ENCODE data around the gene LSS. TPM values are rescaled to one million over a fixed set of nuclear protein-coding genes. Genes with fewer than 3 reads are reported as not detected.

The LSS gene
- total RNA-seq, 2 donors from 2014 or later: 78.1 to 109 TPM

DNA sequence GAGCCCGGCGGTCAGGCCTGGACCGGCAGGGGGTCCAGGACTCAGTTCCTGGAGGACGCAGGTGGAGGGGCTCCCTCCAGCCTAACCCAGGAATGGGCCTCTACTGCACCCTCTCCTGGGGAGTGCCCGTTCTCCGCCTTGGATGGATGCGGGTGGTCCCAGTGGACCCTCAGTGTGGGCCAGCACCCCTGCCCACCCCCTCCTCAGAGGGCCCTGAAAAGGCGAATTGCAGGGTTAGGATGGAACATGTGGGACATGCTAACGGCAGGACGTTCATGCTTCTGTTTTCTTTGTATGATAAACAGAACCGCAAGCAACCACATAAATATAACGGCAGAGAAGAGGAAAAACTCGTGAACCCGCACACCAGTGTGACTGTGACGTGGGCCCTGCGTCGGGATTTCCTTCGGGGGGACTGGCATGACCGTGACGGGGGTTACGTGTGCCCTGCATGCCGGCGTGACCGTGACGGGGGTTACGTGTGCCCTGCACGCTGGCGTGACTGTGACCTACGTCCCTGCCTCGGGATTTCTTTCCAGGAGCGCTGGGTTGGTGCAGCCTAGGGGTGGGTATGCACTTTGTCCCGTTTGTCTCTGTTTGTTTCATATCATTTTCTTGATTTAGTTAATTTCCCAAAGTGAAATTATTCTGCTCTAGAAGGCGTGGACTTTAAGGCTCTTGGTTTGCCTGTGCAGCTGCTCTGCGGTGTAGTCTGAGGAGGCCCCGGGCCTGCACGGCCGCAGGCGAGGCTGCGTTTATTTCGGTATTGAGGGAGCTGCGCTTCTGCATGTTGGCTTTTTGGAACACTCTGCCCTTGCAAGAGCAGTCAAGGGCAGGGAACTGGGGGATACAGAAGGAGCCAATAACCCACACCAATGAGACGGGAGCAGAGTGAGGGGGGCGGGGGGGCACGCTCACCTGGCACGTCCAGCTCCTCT lies 76.3 kb downstream of the LSS start:
- TF ChIP-seq, protein P1, sequence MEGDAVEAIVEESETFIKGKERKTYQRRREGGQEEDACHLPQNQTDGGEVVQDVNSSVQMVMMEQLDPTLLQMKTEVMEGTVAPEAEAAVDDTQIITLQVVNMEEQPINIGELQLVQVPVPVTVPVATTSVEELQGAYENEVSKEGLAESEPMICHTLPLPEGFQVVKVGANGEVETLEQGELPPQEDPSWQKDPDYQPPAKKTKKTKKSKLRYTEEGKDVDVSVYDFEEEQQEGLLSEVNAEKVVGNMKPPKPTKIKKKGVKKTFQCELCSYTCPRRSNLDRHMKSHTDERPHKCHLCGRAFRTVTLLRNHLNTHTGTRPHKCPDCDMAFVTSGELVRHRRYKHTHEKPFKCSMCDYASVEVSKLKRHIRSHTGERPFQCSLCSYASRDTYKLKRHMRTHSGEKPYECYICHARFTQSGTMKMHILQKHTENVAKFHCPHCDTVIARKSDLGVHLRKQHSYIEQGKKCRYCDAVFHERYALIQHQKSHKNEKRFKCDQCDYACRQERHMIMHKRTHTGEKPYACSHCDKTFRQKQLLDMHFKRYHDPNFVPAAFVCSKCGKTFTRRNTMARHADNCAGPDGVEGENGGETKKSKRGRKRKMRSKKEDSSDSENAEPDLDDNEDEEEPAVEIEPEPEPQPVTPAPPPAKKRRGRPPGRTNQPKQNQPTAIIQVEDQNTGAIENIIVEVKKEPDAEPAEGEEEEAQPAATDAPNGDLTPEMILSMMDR (IDR thresholded peaks at IDR 0.05): no peak
- H3K4me1 ChIP-seq (ENCODE audit: control insufficient read depth in 1 of 2, low read depth in 2 of 2): peaks cover 0 to 8% of the 10 kb centered on the region in 2 donors
- no peaks in the 10 kb centered on the region for H3K9me3 ChIP-seq
- no peaks in the 10 kb centered on the region for H3K36me3 ChIP-seq
- DNase-seq (ENCODE audit: low spot score): no peak
- ATAC-seq (ENCODE audit: insufficient number of reproducible peaks, low FRiP score, low read depth): no peak
- no peak overlapping the region for H3K4me3 ChIP-seq
- H3K27me3 ChIP-seq (replicated peaks; ENCODE audit: insufficient read depth): no peaks in the 10 kb centered on the region
- H3K27ac ChIP-seq: no peak overlapping the region

DNA sequence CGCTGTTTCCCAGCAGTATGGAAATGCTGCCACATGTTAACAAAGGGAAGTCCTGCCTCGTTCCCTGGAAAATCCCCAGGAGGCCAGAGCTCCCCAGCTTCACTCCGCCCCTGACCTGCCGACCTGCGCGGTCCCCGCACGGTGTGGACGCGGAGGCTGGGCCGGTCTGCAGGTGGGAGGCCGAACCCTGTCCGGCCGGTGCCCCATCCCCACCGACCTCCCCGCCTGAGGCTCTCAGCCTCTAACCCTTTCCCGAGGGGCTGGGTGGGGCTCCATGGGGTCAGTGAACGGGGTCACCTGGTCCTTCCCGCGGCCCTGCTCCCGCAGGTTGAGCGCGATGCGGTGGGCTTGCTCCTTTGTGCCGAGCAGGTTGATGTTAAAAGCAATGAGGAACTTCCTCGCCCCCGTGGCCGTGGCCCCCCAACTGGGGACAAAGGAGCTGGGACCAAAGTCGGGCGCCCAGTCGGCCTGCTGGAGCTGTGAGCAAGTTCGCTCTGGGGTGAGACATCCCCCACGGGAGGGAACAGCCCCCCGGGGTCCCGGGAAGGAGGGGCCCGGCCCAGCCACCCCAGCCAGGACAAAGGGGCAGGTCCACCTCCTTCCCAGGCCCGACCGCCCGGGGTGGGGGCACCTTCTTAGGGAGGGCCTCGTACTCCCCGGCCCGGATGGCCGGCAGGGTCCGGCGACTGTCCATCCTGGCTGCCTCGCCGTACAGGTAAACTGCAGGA lies 77.1 kb downstream of the LSS start:
- ATAC-seq (ENCODE audit: insufficient number of reproducible peaks, low FRiP score, low read depth) (no peak), DNase-seq (ENCODE audit: low spot score) (no peak)
- Histone ChIP-seq H3K4me1 (ENCODE audit: control insufficient read depth in 1 of 2, low read depth in 2 of 2) (peaks cover 0 to 8% of the 10 kb centered on the region in 2 donors), H3K9me3 (no peaks in the 10 kb centered on the region), H3K4me3 (no peak overlapping the region), H3K36me3 (no peaks in the 10 kb centered on the region), H3K27me3 (replicated peaks; ENCODE audit: insufficient read depth) (no peaks in the 10 kb centered on the region), H3K27ac (no peak overlapping the region)
- TF ChIP-seq, protein P1 (IDR thresholded peaks at IDR 0.05): no peak

DNA sequence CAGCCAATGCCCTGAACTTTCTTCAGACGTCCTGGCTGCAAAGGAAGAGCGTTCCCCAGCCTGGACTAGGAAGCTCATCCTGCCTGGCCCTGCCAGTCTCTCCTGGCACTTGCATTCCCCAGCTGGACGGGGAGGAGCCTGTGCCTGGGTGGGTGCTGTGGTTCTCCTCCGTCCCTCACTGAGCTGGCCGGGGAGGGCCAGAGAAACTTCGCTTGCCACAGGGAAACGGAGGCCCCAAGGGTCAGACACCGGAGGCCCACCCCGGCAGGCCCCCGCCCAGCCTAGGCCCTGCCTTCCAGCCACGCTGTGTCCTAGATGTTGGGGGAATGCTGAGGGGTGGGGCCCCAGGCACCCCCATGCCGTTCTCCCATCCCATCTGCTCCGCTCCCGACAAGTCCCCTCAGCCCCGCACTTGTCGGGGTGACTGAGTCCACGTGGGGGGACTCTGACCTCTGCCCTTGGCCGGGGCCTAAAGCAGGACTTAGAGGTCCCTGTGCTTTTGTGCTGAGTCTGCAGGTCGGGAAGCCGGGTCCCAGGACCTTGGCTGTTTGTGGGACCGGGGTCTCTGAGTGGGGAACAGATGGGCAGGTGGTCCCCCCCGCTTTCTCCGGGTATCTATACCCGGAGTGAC lies 78.0 kb downstream of the LSS start:
- TF ChIP-seq, protein P1 (IDR thresholded peaks at IDR 0.05): no peak

DNA sequence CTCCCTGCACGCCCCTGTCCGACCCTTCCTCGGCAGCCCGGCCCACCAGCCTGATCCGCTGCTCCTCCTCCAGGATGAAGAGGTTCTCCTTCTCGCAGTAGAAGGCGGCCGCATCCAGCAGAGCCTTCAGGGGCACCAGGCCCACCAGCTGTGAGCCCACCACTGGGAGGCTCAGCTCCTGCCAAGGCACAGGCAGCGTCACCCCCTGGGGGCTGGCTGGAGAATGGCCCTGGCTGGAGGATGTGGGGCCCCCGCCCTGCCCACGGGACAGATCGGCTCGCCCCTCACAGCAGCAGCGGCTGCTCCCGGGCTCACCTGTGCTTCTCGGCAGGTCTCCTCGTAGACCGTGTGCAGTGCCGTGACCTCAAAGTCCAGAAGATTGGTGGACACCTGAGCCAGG lies 78.5 kb downstream of the LSS start:
- Histone ChIP-seq H3K27me3 (replicated peaks; ENCODE audit: insufficient read depth) (no peaks in the 10 kb centered on the region), H3K4me3 (no peak overlapping the region), H3K36me3 (no peaks in the 10 kb centered on the region), H3K4me1 (ENCODE audit: control insufficient read depth in 1 of 2, low read depth in 2 of 2) (peaks cover 0 to 8% of the 10 kb centered on the region in 2 donors), H3K9me3 (no peaks in the 10 kb centered on the region), H3K27ac (no peak overlapping the region)
- TF ChIP-seq, protein P1 (IDR thresholded peaks at IDR 0.05): no peak
- no peak for DNase-seq (ENCODE audit: low spot score)
- ATAC-seq (ENCODE audit: insufficient number of reproducible peaks, low FRiP score, low read depth): no peak

More for the DNA sequence above, 78.0 kb downstream of the LSS start:
- DNase-seq (ENCODE audit: low spot score) (no peak), ATAC-seq (ENCODE audit: insufficient number of reproducible peaks, low FRiP score, low read depth) (no peak)
- Histone ChIP-seq H3K27me3 (replicated peaks; ENCODE audit: insufficient read depth) (no peaks in the 10 kb centered on the region), H3K27ac (no peak overlapping the region), H3K9me3 (no peaks in the 10 kb centered on the region), H3K36me3 (no peaks in the 10 kb centered on the region), H3K4me3 (no peak overlapping the region), H3K4me1 (ENCODE audit: control insufficient read depth in 1 of 2, low read depth in 2 of 2) (peaks cover 0 to 8% of the 10 kb centered on the region in 2 donors)

Data from thoracic aorta (tissue), 2 donors.